K562 (cell line): ENCODE data around the gene IQGAP3. TPM values are rescaled to one million over a fixed set of nuclear protein-coding genes. Genes with fewer than 3 reads are reported as not detected.

Experiments used
- ATF3 ChIP-seq, 2 experiments: fragments of 450-650 bp in 1 of 2; sonication (generic) in 1 of 2; formaldehyde crosslinking in 1 of 2; IDR thresholded peaks in 1 of 2; conservative IDR thresholded peaks in 1 of 2; 2 replicates each; pipeline versions ENCODE4 v1.6.1 to v1.8.1; 2016 to 2023; ENCODE audit warnings: mild to moderate bottlenecking in 2 of 2, moderate library complexity in 2 of 2, inconsistent platforms in 1 of 2, missing genetic modification reagents in 1 of 2
- CC2D1A ChIP-seq: fragments of 450-650 bp; IDR thresholded peaks from 2 replicates; pipeline ENCODE4 v1.6.1; 2017; ENCODE audit warnings: mild to moderate bottlenecking
- FOS ChIP-seq: IDR thresholded peaks from 3 replicates; pipeline ENCODE4 v1.6.1; 2011; ENCODE audit not compliant: insufficient read length; ENCODE audit errors: extremely low read depth
- GTF2E2 ChIP-seq: fragments of 200-800 bp; sonication (Bioruptor generic); IDR thresholded peaks from 2 replicates; pipeline ENCODE4 v1.6.1; 2016; ENCODE audit warnings: missing genetic modification characterization, missing compliant biosample characterization
- MEF2A ChIP-seq: IDR thresholded peaks from 2 replicates; pipeline ENCODE4 v1.6.1; 2011; ENCODE audit warnings: low read depth, mild to moderate bottlenecking, low read length, moderate library complexity; ENCODE audit not compliant: control insufficient read depth
- NCOA4 ChIP-seq: fragments of 450-650 bp; IDR thresholded peaks from 2 replicates; pipeline ENCODE4 v1.6.1; 2018; ENCODE audit warnings: mild to moderate bottlenecking; ENCODE audit not compliant: partially characterized antibody
- RAD21 ChIP-seq, 2 experiments: fragments of 250-450 bp in 1 of 2; fragments of 450-650 bp in 1 of 2; sonication (Bioruptor Pico) in 1 of 2; formaldehyde crosslinking in 1 of 2; IDR thresholded peaks in 1 of 2; conservative IDR thresholded peaks in 1 of 2; 2 replicates each; pipeline versions ENCODE4 v1.4.0 to v1.8.0; 2020 to 2022; ENCODE audit warnings: mild to moderate bottlenecking in 2 of 2, moderate library complexity in 1 of 2
- SNIP1 ChIP-seq: fragments of 450-650 bp; IDR thresholded peaks from 2 replicates; pipeline ENCODE4 v1.7.1; 2017; ENCODE audit warnings: low read depth, mild to moderate bottlenecking
- TAL1 ChIP-seq: fragments of 450-650 bp; IDR thresholded peaks from 2 replicates; pipeline ENCODE4 v1.6.1; 2016; ENCODE audit warnings: mild to moderate bottlenecking
- YY1 ChIP-seq, 3 experiments: IDR thresholded peaks; 2 replicates each; pipeline ENCODE4 v1.6.1; 2011; ENCODE audit warnings: low read length in 2 of 3, mild to moderate bottlenecking in 2 of 3, moderate library complexity in 2 of 3, borderline replicate concordance in 1 of 3, control low read depth in 1 of 3, low read depth in 1 of 3; ENCODE audit not compliant: insufficient read depth in 3 of 3, insufficient replicate concordance in 2 of 3, control insufficient read depth in 1 of 3, insufficient read length in 1 of 3; ENCODE audit errors: extremely low read depth in 1 of 3
- ZNF57 ChIP-seq: fragments of 450-650 bp; formaldehyde crosslinking; IDR thresholded peaks from 2 replicates; pipeline ENCODE4 v1.4.0; 2020; ENCODE audit warnings: mild to moderate bottlenecking, moderate library complexity
- ZNF583 ChIP-seq: fragments of 250-450 bp; sonication (Bioruptor Pico); IDR thresholded peaks from 2 replicates; pipeline ENCODE4 v1.4.0; 2020
- polyA plus RNA-seq, 8 experiments: library from polyadenylated mRNA; depleted of rRNA in 4 of 8; stranded (reverse) in 5 of 8; unstranded in 3 of 8; fragments of >200 nt; fragmentation: Nextera tagmentation in 2 of 8; fragmentation: Illumina TruSeq in 1 of 8; extraction: Ambion mirVana in 2 of 8; extraction: Trizol in 1 of 8; gene quantifications; 2 replicates each; pipeline versions ENCODE4 v1.2.1 to v1.2.3, GENCODE V29; 2011 to 2014; ENCODE audit warnings: inconsistent platforms in 1 of 8, missing spikeins in 1 of 8
- total RNA-seq, 7 experiments: library from RNA; depleted of rRNA in 6 of 7; stranded (reverse); fragments of >200 nt in 6 of 7; fragmentation: Illumina TruSeq in 2 of 7; extraction: Trizol in 2 of 7; gene quantifications; 2 replicates each; pipeline versions ENCODE4 v1.2.1 to v1.2.3, GENCODE V29; 2011 to 2021; ENCODE audit warnings: low replicate concordance in 1 of 7
- TF ChIP-seq, protein P1 (sequence below), 2 experiments: fragments of 450-650 bp; formaldehyde crosslinking in 1 of 2; IDR thresholded peaks; 2 replicates each; pipeline versions ENCODE4 v1.4.0 to v1.6.1; 2014 to 2020; ENCODE audit warnings: mild to moderate bottlenecking in 2 of 2, borderline replicate concordance in 1 of 2, low read depth in 1 of 2
- TF ChIP-seq, protein P2 (sequence below): sonication (generic); formaldehyde crosslinking; IDR thresholded peaks from 2 replicates; pipeline ENCODE4 v1.4.0; 2020; ENCODE audit warnings: mild to moderate bottlenecking, missing genetic modification reagents

The IQGAP3 gene
- total and polyA plus RNA-seq, 9 of the 15 experiments (the other 6 are each of a cell fraction or from before 2014, with no cell fraction given), result 1.4 to 16.6 (median 11.9) TPM

GRCh38 chr1:156608036-156608674, 35.8 kb upstream of the IQGAP3 start (continued):
- TF ChIP-seq, protein P1, sequence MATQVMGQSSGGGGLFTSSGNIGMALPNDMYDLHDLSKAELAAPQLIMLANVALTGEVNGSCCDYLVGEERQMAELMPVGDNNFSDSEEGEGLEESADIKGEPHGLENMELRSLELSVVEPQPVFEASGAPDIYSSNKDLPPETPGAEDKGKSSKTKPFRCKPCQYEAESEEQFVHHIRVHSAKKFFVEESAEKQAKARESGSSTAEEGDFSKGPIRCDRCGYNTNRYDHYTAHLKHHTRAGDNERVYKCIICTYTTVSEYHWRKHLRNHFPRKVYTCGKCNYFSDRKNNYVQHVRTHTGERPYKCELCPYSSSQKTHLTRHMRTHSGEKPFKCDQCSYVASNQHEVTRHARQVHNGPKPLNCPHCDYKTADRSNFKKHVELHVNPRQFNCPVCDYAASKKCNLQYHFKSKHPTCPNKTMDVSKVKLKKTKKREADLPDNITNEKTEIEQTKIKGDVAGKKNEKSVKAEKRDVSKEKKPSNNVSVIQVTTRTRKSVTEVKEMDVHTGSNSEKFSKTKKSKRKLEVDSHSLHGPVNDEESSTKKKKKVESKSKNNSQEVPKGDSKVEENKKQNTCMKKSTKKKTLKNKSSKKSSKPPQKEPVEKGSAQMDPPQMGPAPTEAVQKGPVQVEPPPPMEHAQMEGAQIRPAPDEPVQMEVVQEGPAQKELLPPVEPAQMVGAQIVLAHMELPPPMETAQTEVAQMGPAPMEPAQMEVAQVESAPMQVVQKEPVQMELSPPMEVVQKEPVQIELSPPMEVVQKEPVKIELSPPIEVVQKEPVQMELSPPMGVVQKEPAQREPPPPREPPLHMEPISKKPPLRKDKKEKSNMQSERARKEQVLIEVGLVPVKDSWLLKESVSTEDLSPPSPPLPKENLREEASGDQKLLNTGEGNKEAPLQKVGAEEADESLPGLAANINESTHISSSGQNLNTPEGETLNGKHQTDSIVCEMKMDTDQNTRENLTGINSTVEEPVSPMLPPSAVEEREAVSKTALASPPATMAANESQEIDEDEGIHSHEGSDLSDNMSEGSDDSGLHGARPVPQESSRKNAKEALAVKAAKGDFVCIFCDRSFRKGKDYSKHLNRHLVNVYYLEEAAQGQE (IDR thresholded peaks at IDR 0.05; ENCODE audit: borderline replicate concordance), result peak; percentile 78
- TF ChIP-seq, protein P1 (CRISPR knock-in tag; IDR thresholded peaks at IDR 0.05; ENCODE audit: low read depth), result no peak
- TF ChIP-seq SNIP1, result no peak
- TF ChIP-seq TAL1, result 0 out of 2 replicates have a peak, but pooled peaks have one; percentile 3
- TF ChIP-seq FOS, result no peak
- no peak for TF ChIP-seq GTF2E2 (tag)
- TF ChIP-seq ZNF57 (CRISPR knock-in tag), result no peak
- TF ChIP-seq NCOA4, result no peak
- TF ChIP-seq, protein P2, sequence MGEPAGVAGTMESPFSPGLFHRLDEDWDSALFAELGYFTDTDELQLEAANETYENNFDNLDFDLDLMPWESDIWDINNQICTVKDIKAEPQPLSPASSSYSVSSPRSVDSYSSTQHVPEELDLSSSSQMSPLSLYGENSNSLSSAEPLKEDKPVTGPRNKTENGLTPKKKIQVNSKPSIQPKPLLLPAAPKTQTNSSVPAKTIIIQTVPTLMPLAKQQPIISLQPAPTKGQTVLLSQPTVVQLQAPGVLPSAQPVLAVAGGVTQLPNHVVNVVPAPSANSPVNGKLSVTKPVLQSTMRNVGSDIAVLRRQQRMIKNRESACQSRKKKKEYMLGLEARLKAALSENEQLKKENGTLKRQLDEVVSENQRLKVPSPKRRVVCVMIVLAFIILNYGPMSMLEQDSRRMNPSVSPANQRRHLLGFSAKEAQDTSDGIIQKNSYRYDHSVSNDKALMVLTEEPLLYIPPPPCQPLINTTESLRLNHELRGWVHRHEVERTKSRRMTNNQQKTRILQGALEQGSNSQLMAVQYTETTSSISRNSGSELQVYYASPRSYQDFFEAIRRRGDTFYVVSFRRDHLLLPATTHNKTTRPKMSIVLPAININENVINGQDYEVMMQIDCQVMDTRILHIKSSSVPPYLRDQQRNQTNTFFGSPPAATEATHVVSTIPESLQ (CRISPR knock-in tag), result no peak
- TF ChIP-seq MEF2A, result peak; percentile 72; the same call in 1 of the 2 replicates
- no peak for TF ChIP-seq ZNF583 (CRISPR knock-in tag)
- no peak for TF ChIP-seq YY1 (IDR thresholded peaks at IDR 0.05; ENCODE audit: borderline replicate concordance in 1 of 3, control insufficient read depth in 1 of 3, extremely low read depth in 1 of 3, insufficient read depth in 3 of 3, insufficient read length in 1 of 3, insufficient replicate concordance in 2 of 3, low read depth in 1 of 3, low read length in 2 of 3)
- no peak for TF ChIP-seq CC2D1A
- TF ChIP-seq ATF3 (IDR thresholded peaks at IDR 0.05), result peak; percentile 49
- no peak for TF ChIP-seq ATF3 (CRISPR knock-in tag; conservative IDR thresholded peaks at IDR 0.05)
- TF ChIP-seq RAD21 (CRISPR knock-in tag; conservative IDR thresholded peaks at IDR 0.05 in 1 of 2, IDR thresholded peaks at IDR 0.05 in 1 of 2), result peak; percentile 70 to 87
